ENCODE results near the gene DCAF17.

DNA sequence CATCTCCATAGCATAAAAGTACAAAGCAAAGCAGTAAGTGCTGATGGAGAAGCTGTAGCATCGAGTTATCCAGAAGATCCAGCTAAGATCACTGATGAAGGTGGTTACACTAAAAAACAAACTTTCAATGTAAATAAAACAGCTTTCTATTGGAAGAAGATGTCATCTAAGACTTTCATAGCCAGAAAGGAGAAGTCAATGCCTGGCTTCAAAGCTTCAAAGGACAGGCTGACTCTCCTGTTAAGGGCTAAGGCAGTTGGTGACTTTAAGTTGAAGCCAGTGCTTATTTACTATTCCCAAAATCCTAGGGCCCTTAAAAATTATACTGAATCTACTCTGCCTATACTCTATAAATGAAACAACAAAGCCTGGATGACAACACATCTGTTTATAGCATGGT, 44.2 kb upstream of the DCAF17 start:
- TF ChIP-seq, protein P1, sequence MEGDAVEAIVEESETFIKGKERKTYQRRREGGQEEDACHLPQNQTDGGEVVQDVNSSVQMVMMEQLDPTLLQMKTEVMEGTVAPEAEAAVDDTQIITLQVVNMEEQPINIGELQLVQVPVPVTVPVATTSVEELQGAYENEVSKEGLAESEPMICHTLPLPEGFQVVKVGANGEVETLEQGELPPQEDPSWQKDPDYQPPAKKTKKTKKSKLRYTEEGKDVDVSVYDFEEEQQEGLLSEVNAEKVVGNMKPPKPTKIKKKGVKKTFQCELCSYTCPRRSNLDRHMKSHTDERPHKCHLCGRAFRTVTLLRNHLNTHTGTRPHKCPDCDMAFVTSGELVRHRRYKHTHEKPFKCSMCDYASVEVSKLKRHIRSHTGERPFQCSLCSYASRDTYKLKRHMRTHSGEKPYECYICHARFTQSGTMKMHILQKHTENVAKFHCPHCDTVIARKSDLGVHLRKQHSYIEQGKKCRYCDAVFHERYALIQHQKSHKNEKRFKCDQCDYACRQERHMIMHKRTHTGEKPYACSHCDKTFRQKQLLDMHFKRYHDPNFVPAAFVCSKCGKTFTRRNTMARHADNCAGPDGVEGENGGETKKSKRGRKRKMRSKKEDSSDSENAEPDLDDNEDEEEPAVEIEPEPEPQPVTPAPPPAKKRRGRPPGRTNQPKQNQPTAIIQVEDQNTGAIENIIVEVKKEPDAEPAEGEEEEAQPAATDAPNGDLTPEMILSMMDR (IDR thresholded peaks at IDR 0.05): no peak
- no peak for TF ChIP-seq POLR2A (IDR thresholded peaks at IDR 0.05)

All from gastroesophageal sphincter (tissue), 3 donors.